ENCODE measurements around the gene GNS.

- no peak for TF ChIP-seq MXI1 (IDR thresholded peaks at IDR 0.05; ENCODE audit: borderline replicate concordance, low read depth, low read length)
- no peak for TF ChIP-seq RCOR1 (IDR thresholded peaks at IDR 0.05; ENCODE audit: insufficient replicate concordance, low read length)
- no peak for TF ChIP-seq CTCF (conservative IDR thresholded peaks at IDR 0.05; ENCODE audit: low read depth, low read length)
- TF ChIP-seq CHD1 (IDR thresholded peaks at IDR 0.05; ENCODE audit: low read depth, low read length), result no peak
- TF ChIP-seq POLR2A (IDR thresholded peaks at IDR 0.05; ENCODE audit: low read depth, low read length), result no peak
- no peak for TF ChIP-seq USF2 (IDR thresholded peaks at IDR 0.05; ENCODE audit: low read depth, low read length)
- TF ChIP-seq RAD21 (IDR thresholded peaks at IDR 0.05; ENCODE audit: low read length), result no peak
- TF ChIP-seq BHLHE40 (IDR thresholded peaks at IDR 0.05; ENCODE audit: low read depth, low read length), result no peak
- no peak for TF ChIP-seq SMC3 (IDR thresholded peaks at IDR 0.05; ENCODE audit: low read depth, low read length)
Observed at GRCh38 chr12:64791036-64791435, 31.8 kb upstream of the GNS start.

All from IMR-90 (cell line).